Pancreas (tissue), 10 donors: ENCODE data around the gene PACS1. TPM values are rescaled to one million over a fixed set of nuclear protein-coding genes. Genes with fewer than 3 reads are reported as not detected.
A peak's percentile ranks its signal among the peaks of the same experiment; 100 is the strongest.

Experiments used
- ATAC-seq, 4 donors: fragments of 200-7000 bp; cut with Tn5 transposase; one replicate each; pipeline versions ENCODE4 v1.8.0 to v1.9.1; 2020; ENCODE audit warnings: mild to moderate bottlenecking in 4 of 4, moderate library complexity in 4 of 4
- DNase-seq, 6 donors: peaks; one replicate each; pipeline ENCODE4 v3.0.0-alpha.2; 2020
- FAIRE-seq: peaks from 2 replicates; lab custom pipeline; 2012; peaks lifted over from hg19 to GRCh38; lab: Jason Lieb, UNC
- H3K27ac ChIP-seq, 4 donors: fragments of 200-600 bp; sonication (generic); 1 replicate in 3 of 4; 2 replicates in 1 of 4; pipeline versions ENCODE4 v1.5.0 to v1.8.0; 2020
- H3K27me3 ChIP-seq, 4 donors: fragments of 200-600 bp; one replicate each; pipeline ENCODE4 v1.8.0; 2021
- H3K36me3 ChIP-seq, 3 donors: fragments of 200-600 bp; sonication (generic) in 1 of 3; one replicate each; pipeline versions ENCODE4 v1.5.0 to v1.8.0; 2020 to 2021
- H3K4me1 ChIP-seq, 3 donors: fragments of 200-600 bp; one replicate each; pipeline ENCODE4 v1.8.0; 2021
- H3K4me3 ChIP-seq, 4 donors: fragments of 200-600 bp; sonication (generic) in 2 of 4; one replicate each; pipeline versions ENCODE4 v1.5.0 to v1.8.0; 2020 to 2021
- H3K9me3 ChIP-seq, 4 donors: fragments of 200-600 bp; one replicate each; pipeline ENCODE4 v1.8.0; 2021
- CTCF ChIP-seq, 4 donors: fragments of 200-600 bp; sonication (generic) in 3 of 4; IDR thresholded peaks; one replicate each; pipeline versions ENCODE4 v1.5.0 to v1.8.0; 2021; ENCODE audit warnings: antibody characterized with exemption in 4 of 4
- WGBS, 2 donors: extraction: QIAGEN DNeasy Blood & Tissue Kit; methylation state at CpG; one replicate each; pipeline ENCODE4 v1.1.7; 2013; 5-methylcytosine and 5-hydroxymethylcytosine counted together
- intact Hi-C, 3 donors: fragments of 100-400 bp; cut with DNase I; formaldehyde crosslinking; loops; one replicate each; pipeline versions ENCODE4 v1.11.1 to v1.14.2; 2022
- polyA plus RNA-seq, 2 donors: library from polyadenylated mRNA; stranded (reverse); fragments of 200-250 nt; gene quantifications; one replicate each; pipeline ENCODE4 v1.2.3, GENCODE V29; 2013
- total RNA-seq, 6 donors: library from RNA; stranded (reverse); fragmentation: NEBNext Ultra II Directional in 4 of 6; extraction: Animal tissue kit (Norgen Biotek cat#: 25700) in 4 of 6; gene quantifications; one replicate each; pipeline versions ENCODE4 v1.2.1 to v1.2.4, GENCODE V29; 2021 to 2023
- donor health status: healthy with polysubstance abuse.
- donor health status: DM: no; HTN: no; CAD: no; lungs with moderate emphysema.
- donor health status: DM: no; HTN: no; CAD: no.
- donor health status: control.
- donor health status: control.
- donor health status: Bipolar disorder and iron deficiency.
- donor health status: DM: yes; HTN: yes; CAD: no.
- donor health status: DM: no; HTN: no; CAD: no.
- donor health status: DM: no; HTN: no; CAD: no.
- donor health status: DM: yes; HTN: yes; CAD: no.

PACS1 gene
- total and polyA plus RNA-seq, 8 donors: 16.9 to 61.0 (median 27.3) TPM

DNA sequence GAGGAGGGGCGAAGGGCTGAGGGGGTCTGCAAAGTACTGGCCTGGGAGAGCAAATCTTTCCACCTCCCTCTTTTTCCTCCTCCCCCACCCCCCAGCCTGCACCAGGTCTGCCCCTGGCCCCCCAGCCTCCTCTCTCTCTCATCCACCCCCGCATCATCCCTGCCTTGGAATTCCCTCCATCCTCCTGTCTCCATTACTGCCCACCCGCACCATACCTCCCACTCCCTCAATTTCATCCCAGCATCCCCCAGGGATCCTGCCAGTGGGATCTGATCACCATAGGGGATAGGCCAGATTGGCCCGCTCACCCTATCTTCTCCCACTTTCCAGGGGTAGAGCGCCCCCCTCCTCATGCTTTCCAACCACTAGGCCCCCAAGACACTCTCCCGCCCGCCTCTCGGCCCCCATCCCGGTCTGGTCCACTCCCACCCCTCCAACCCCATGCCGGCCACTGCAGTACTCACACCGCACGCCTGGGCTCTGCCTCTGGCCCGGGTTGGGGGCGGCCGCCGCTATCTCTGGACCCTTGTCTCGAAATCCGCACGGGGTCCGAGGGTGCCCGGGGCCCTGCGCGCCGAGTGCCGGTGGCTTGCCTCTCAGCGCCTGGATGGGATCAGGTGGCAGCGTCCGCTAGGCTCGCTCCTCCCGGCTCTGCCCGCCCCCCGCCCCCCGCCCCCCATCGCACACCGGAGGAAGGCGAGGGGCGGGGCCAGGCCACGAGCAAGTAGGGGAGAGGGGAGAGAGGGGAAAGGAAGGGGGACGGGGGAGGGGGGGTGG, 21.3 kb upstream of the PACS1 start, which contains the start of gene GAL3ST3:
GAL3ST3 (minus strand) TSS at position 615 of the 777 bp plus-strand sequence. CDS start 3,746 bp downstream, outside the sequence.
- DNase-seq (peak in 1 of 6 donors; percentile 77), FAIRE-seq (no peak), ATAC-seq (no peak)
- WGBS, 2 donors: 18 to 22% methylated on average over 24 to 39 of the region's 39 CpGs
- Histone ChIP-seq H3K36me3 (no peaks in the 10 kb centered on the region), H3K9me3 (no peaks in the 10 kb centered on the region), H3K27me3 (no peaks in the 10 kb centered on the region), H3K4me3 (no peak within 1 kb of the TSS), H3K4me1 (peaks cover 5 to 15% (median 5%) of the 10 kb centered on the region in 3 donors), H3K27ac (peak within 1 kb of the TSS in 1 of 4 donors; percentile 16)
- TF ChIP-seq CTCF (IDR thresholded peaks at IDR 0.05): no peak
- intact Hi-C loops: no loop called here

- Histone ChIP-seq H3K4me1 (peaks cover 5 to 16% (median 5%) of the 10 kb centered on the region in 3 donors), H3K36me3 (peaks cover 0 to 7% (median 6%) of the 10 kb centered on the region in 3 donors), H3K27me3 (no peaks in the 10 kb centered on the region), H3K4me3 (no peak overlapping the region), H3K27ac (peak overlapping the region in 2 of 4 donors; percentile 91 to 93), H3K9me3 (no peaks in the 10 kb centered on the region)
- FAIRE-seq (no peak), ATAC-seq (no peak), DNase-seq (no peak)
- 77 to 80% methylated on average over 5 of the region's 5 CpGs for whole genome bisulfite sequencing, 2 donors
- no peak for TF ChIP-seq CTCF (IDR thresholded peaks at IDR 0.05)
- intact Hi-C loops: no loop called here
Measured at GRCh38 chr11:66050581-66051231, 19.4 kb upstream of the PACS1 start.

DNA sequence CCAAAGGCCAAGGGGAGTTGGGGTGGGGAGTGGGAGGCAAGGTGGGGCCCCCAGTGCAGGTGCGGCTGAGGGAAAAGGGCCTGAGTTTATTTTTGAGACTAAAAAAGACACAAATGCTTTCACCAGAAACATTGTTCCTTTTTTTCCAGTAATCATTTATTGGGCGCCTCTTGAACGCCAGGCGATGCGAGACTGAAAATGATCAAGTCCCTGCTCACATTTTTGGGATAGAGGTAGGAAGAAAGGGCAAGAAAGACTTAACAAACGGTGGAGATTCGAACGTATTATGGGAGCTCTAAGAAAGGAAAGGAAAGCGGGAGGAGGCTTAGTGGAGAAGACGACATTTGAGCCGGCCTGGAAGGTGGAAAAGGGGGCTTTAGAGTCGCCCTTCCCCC, 18.7 kb upstream of the PACS1 start:
- intact Hi-C loops: no loop called here
- Histone ChIP-seq H3K36me3 (peaks cover 0 to 11% (median 11%) of the 10 kb centered on the region in 3 donors), H3K27ac (peak overlapping the region; percentile 72 to 93 (median 90)), H3K9me3 (no peaks in the 10 kb centered on the region), H3K4me3 (peak overlapping the region; percentile 20 to 95 (median 60)), H3K27me3 (no peaks in the 10 kb centered on the region), H3K4me1 (peaks cover 5 to 16% (median 5%) of the 10 kb centered on the region in 3 donors)
- ATAC-seq: no peak
- 28 to 32% methylated on average over 12 of the region's 12 CpGs for WGBS, 2 donors
- no peak for FAIRE-seq
- no peak for TF ChIP-seq CTCF (IDR thresholded peaks at IDR 0.05)
- DNase-seq: no peak

DNA sequence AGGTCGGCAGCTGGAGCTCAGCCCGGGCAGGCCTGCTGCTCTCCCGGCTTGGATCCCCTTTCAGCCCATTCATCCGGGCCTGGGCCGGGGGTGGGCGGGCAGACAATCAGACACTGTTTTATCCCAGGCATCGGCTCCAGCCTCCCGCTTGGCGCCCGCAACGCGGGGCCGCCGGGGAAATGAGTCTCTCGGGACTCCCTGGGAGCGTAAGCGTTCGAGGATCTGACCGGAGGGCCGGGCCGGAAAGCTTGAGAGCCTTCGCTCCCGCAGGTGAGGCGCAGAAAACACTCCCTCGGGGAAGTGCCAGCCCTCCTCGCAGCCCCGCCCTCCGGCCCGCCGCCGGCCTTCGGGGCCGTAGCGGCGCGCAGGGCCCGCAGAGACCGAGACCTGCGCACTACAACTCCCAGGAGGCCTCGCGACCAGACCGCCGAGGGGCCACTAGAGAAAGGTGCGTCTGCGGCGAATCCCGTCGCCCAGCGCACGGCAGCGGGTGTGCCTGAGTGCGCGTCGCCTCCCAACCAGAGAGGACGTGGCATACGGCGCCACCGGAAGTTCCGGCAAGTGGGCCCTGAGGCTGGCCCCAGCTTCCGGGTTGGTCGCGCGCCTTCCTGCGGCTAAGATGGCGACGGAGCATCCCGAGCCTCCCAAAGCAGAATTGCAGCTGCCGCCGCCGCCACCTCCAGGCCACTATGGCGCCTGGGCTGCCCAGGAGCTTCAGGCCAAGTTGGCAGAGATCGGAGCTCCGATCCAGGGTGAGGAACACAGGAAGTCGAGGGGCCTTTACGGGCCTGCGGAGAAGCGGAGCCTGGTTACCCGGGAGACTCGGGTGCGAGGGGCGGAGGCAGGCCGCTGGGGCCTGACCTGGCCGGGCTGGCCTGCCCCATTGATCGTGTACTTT, 18.1 kb upstream of the PACS1 start, which contains the start of gene SF3B2:
SF3B2 (plus strand) TSS at position 599 of the 898 bp plus-strand sequence; CDS start at position 620, 21 bp downstream.
- peak; percentile 96 to 98 (median 97) for ATAC-seq
- peak; percentile 96 to 99 (median 98) for DNase-seq
- Histone ChIP-seq H3K9me3 (no peaks in the 10 kb centered on the region), H3K27ac (peak within 1 kb of the TSS; percentile 72 to 93 (median 90)), H3K4me3 (peak within 1 kb of the TSS; percentile 82 to 95 (median 88)), H3K27me3 (no peaks in the 10 kb centered on the region), H3K36me3 (peaks cover 2 to 18% (median 17%) of the 10 kb centered on the region in 3 donors), H3K4me1 (peaks cover 5 to 16% (median 5%) of the 10 kb centered on the region in 3 donors)
- no peak for TF ChIP-seq CTCF (IDR thresholded peaks at IDR 0.05)
- no peak for FAIRE-seq
- intact Hi-C loops: no loop called here
- 0 to 1% methylated on average over 63 to 84 of the region's 84 CpGs for WGBS, 2 donors
